ENCODE measurements around the gene SORBS2.

DNA sequence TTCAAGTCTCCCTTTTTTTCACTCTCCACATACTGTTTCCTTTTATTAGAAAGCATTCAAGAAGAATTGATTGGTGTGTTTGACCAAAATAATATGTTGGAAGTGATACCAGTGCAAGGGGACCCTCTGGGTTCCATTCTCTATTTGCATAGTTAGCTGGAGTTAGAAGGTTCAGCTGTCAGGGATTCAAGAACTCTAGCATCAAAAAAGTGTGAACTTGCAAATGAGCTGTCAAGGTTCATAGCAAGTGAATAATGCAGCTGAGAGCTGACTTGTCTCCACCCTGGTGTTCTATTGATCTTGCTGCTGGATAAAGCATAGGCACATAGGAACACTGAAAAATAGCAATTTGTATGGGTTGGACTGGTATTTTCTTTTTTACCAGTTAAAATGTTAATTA, 73.2 kb downstream of the SORBS2 start:
- TF ChIP-seq TAF1 (IDR thresholded peaks at IDR 0.05; ENCODE audit: low read depth, low read length) (no peak), TEAD4 (IDR thresholded peaks at IDR 0.05; ENCODE audit: low read depth, low read length) (no peak), KDM1A (IDR thresholded peaks at IDR 0.05; ENCODE audit: borderline replicate concordance, low read length) (no peak), ZNF274 (IDR thresholded peaks at IDR 0.05; ENCODE audit: borderline replicate concordance, extremely low read depth, low read length) (no peak), BCL11A (IDR thresholded peaks at IDR 0.05; ENCODE audit: low read depth in 2 of 2, low read length in 2 of 2) (no peak), NANOG (IDR thresholded peaks at IDR 0.05; ENCODE audit: insufficient read depth, low read depth, low read length, poor library complexity, severe bottlenecking) (no peak), EZH2 (IDR thresholded peaks at IDR 0.05; ENCODE audit: low read depth, low read length, severe bottlenecking) (no peak), CEBPB (IDR thresholded peaks at IDR 0.05; ENCODE audit: low read depth, low read length) (no peak), EP300 (IDR thresholded peaks at IDR 0.05; ENCODE audit: borderline replicate concordance in 1 of 2, low read depth in 2 of 2, low read length in 2 of 2) (no peak), CTCF (IDR thresholded peaks at IDR 0.05; ENCODE audit: control extremely low read depth in 1 of 3, insufficient read depth in 1 of 3, low read depth in 1 of 3, low read length in 3 of 3) (no peak)
- TF ChIP-seq, protein P1, sequence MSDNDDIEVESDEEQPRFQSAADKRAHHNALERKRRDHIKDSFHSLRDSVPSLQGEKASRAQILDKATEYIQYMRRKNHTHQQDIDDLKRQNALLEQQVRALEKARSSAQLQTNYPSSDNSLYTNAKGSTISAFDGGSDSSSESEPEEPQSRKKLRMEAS (IDR thresholded peaks at IDR 0.05), result no peak
